Stimulated activated CD4-positive, alpha-beta T cell treated with anti-CD3 and anti-CD28 coated beads, TNF-alpha, amount 100 ng/mL, for 4 hours (primary cell): ENCODE results near the gene SLC33A1.
"Not testable (repeated sequence)": the region's sequence is repeated elsewhere in the genome, so short reads cannot be mapped to it uniquely, and the experiment has no call there.

ENCODE experiments used
- DNase-seq, 3 experiments: peaks; one replicate each; pipeline ENCODE4 v3.0.0-alpha.2; 2020; ENCODE audit warnings: low read depth in 3 of 3

SLC33A1 gene

GRCh38 chr3:155862290-155862982 is 8.2 kb upstream of the SLC33A1 start:
- DNase-seq = peak in 2 of 3 experiments; percentile 19 to 47

GRCh38 chr3:155861476-155862183 is 7.4 kb upstream of the SLC33A1 start:
- DNase-seq = no peak

GRCh38 chr3:155860424-155860823 is 6.2 kb upstream of the SLC33A1 start:
- DNase-seq = not testable (repeated sequence)

- DNase-seq = no peak
Measured at GRCh38 chr3:155859859-155860258, 5.6 kb upstream of the SLC33A1 start.

- DNase-seq = peak in 2 of 3 experiments; percentile 9 to 18
Measured at GRCh38 chr3:155853214-155854140, 750 bp downstream of the SLC33A1 start.

- no peak for DNase-seq
Measured at GRCh38 chr3:155852341-155852740, 1.9 kb downstream of the SLC33A1 start.

GRCh38 chr3:155849404-155849803 is 4.8 kb downstream of the SLC33A1 start:
- not testable (repeated sequence) for DNase-seq

- DNase-seq = no peak
Measured at GRCh38 chr3:155847993-155848392, 6.2 kb downstream of the SLC33A1 start.

GRCh38 chr3:155846119-155846518 is 8.1 kb downstream of the SLC33A1 start:
- no peak for DNase-seq

GRCh38 chr3:155843569-155843968 is 10.7 kb downstream of the SLC33A1 start:
- DNase-seq = no peak

- no peak for DNase-seq
Measured at GRCh38 chr3:155835341-155836071, 18.7 kb downstream of the SLC33A1 start.

GRCh38 chr3:155828490-155829098 is 25.6 kb downstream of the SLC33A1 start:
- not testable (repeated sequence) for DNase-seq

- no peak for DNase-seq
Measured at GRCh38 chr3:155815030-155815545, 39.1 kb downstream of the SLC33A1 start.

- DNase-seq = not testable (repeated sequence)
Measured at GRCh38 chr3:155813224-155813623, 41.0 kb downstream of the SLC33A1 start.

GRCh38 chr3:155809181-155809580 is 45.0 kb downstream of the SLC33A1 start:
- no peak for DNase-seq

GRCh38 chr3:155807823-155808222 is 46.4 kb downstream of the SLC33A1 start:
- no peak for DNase-seq

GRCh38 chr3:155805802-155806618 is 48.2 kb downstream of the SLC33A1 start, which contains the start of gene C3orf33:
C3orf33 (minus strand) TSS chr3:155806278; CDS start chr3:155806252, 26 bp downstream.
- peak; percentile 64 to 68 (median 67) for DNase-seq

- peak in 2 of 3 experiments; percentile 20 to 23 for DNase-seq
Measured at GRCh38 chr3:155805204-155805801, 48.9 kb downstream of the SLC33A1 start.

- no peak for DNase-seq
Measured at GRCh38 chr3:155804323-155804722, 49.9 kb downstream of the SLC33A1 start.
